A673 (cell line): Measurements from ENCODE around the gene IMMP2L.

Source experiments
- EZH2 ChIP-seq: fragments of 200-600 bp; sonication (generic); IDR thresholded peaks from 2 replicates; pipeline ENCODE4 v1.6.1; 2017; ENCODE audit warnings: borderline replicate concordance, low read depth, mild to moderate bottlenecking, mixed read lengths, antibody characterized with exemption, low read length; ENCODE audit not compliant: poor library complexity, severe bottlenecking
- TF ChIP-seq, protein P1 (sequence below): fragments of 300-800, 200-600 bp; sonication (generic); conservative IDR thresholded peaks from 2 replicates; pipeline ENCODE4 v1.5.1; 2017; ENCODE audit warnings: low read depth, mild to moderate bottlenecking, antibody characterized with exemption, low read length, moderate library complexity, mixed read lengths

DNA sequence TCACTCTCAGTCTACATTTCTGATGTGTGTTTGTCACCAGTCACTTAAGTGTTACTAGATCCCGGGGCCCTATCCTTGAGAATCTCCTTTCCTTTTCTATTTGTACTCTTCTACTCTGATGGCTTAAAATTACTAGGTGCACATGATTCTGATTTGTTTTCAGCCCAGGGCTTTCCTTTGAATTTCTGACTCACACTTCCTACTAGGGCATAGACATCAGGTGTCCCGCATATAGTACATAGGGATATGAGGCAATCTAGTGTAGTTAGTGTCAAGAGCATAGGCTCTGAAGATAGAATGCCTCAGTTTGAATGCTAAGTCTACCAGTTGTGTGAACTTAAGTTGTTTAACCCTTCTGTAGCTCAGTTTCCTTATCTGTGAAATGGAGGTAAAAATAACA, 520.7 kb downstream of the IMMP2L start:
- no peak for TF ChIP-seq EZH2
- TF ChIP-seq, protein P1, sequence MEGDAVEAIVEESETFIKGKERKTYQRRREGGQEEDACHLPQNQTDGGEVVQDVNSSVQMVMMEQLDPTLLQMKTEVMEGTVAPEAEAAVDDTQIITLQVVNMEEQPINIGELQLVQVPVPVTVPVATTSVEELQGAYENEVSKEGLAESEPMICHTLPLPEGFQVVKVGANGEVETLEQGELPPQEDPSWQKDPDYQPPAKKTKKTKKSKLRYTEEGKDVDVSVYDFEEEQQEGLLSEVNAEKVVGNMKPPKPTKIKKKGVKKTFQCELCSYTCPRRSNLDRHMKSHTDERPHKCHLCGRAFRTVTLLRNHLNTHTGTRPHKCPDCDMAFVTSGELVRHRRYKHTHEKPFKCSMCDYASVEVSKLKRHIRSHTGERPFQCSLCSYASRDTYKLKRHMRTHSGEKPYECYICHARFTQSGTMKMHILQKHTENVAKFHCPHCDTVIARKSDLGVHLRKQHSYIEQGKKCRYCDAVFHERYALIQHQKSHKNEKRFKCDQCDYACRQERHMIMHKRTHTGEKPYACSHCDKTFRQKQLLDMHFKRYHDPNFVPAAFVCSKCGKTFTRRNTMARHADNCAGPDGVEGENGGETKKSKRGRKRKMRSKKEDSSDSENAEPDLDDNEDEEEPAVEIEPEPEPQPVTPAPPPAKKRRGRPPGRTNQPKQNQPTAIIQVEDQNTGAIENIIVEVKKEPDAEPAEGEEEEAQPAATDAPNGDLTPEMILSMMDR: no peak
